Suppressor macrophage (primary cell): ENCODE measurements around the gene BBOX1.
"Not testable (repeated sequence)": the region's sequence is repeated elsewhere in the genome, so short reads cannot be mapped to it uniquely, and the experiment has no call there.

Source experiments
- DNase-seq, 4 experiments: peaks; one replicate each; pipeline ENCODE4 v3.0.0-alpha.2; 2020 to 2022
- total RNA-seq, 17 experiments: gene quantifications; one replicate each; lab custom pipeline; 2026; ENCODE audit warnings: mixed read lengths in 6 of 17, inconsistent platforms in 3 of 17; lab: John Stamatoyannopoulos, UW

Gene BBOX1
- total RNA-seq: 0 to 1.1 (median 0) reads per million in 17 experiments

GRCh38 chr11:27040302-27041115, at the start of gene BBOX1:
TSS of gene BBOX1 (plus strand) at chr11:27040815. CDS start at chr11:27055431, 14,616 bp downstream.
- no peak for DNase-seq

GRCh38 chr11:26992031-26992541, 48.5 kb upstream of the BBOX1 start:
- DNase-seq: no peak

- DNase-seq: no peak
These were observed 46.6 kb upstream of the BBOX1 start, which contains the start of gene FIBIN for GRCh38 chr11:26993965-26994457. TSS of gene FIBIN (plus strand) at chr11:26994112. CDS start at chr11:26994527, 415 bp downstream.

GRCh38 chr11:26994631-26995095, 46.0 kb upstream of the BBOX1 start:
- DNase-seq: no peak

GRCh38 chr11:26995701-26996460, 44.7 kb upstream of the BBOX1 start:
- no peak for DNase-seq

- no peak for DNase-seq
These were observed 43.2 kb upstream of the BBOX1 start for GRCh38 chr11:26997378-26997777.

- DNase-seq: not testable (repeated sequence)
These were observed 39.4 kb upstream of the BBOX1 start for GRCh38 chr11:27001136-27001730.

- no peak for DNase-seq
These were observed 38.2 kb upstream of the BBOX1 start for GRCh38 chr11:27002431-27002830.

- DNase-seq: no peak
These were observed 37.8 kb upstream of the BBOX1 start for GRCh38 chr11:27002838-27003237.

- no peak for DNase-seq
These were observed 36.5 kb upstream of the BBOX1 start for GRCh38 chr11:27004103-27004502.

GRCh38 chr11:27008811-27009535, 31.6 kb upstream of the BBOX1 start:
- no peak for DNase-seq

GRCh38 chr11:27011560-27012233, 28.9 kb upstream of the BBOX1 start:
- DNase-seq: no peak

- no peak for DNase-seq
These were observed 28.2 kb upstream of the BBOX1 start for GRCh38 chr11:27012234-27012921.

- DNase-seq: no peak
These were observed 26.7 kb upstream of the BBOX1 start for GRCh38 chr11:27013781-27014361.

- no peak for DNase-seq
These were observed 21.6 kb upstream of the BBOX1 start for GRCh38 chr11:27018902-27019529.

GRCh38 chr11:27020751-27021150, 19.9 kb upstream of the BBOX1 start:
- DNase-seq: no peak

GRCh38 chr11:27022659-27023251, 17.9 kb upstream of the BBOX1 start:
- no peak for DNase-seq

- no peak for DNase-seq
These were observed 15.8 kb upstream of the BBOX1 start for GRCh38 chr11:27024865-27025264.

- DNase-seq: no peak
These were observed 15.2 kb upstream of the BBOX1 start for GRCh38 chr11:27025312-27025955.
